Hypothalamus (tissue), 51 donors: ENCODE data around the gene OR8D2.
"Not testable (repeated sequence)": the region's sequence is repeated elsewhere in the genome, so short reads cannot be mapped to it uniquely, and the experiment has no call there.

Experiments
- DNase-seq, 51 donors: peaks; one replicate each; lab custom pipeline; 2025; lab: John Stamatoyannopoulos, UW

Gene OR8D2

GRCh38 chr11:124296016-124296415, 24.0 kb downstream of the OR8D2 start:
- DNase-seq: no peak

DNA sequence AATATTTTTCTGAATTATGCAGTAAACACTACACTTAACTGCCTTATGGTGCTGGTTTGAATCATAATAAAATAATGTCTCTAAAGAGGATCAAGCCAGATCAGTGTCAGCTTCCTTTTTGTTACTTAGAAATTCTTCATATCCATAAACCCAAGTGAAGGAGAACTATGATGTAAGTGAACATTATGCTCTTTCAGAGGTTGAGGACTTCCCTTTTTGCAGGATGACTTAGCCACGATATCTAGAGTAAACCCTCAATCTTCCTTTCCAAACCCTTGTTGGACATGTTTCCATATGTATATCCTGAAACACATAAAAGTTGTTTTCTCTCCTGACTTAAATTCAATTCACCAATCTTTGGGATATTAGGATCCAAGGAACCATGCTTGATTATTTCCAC, 25.3 kb downstream of the OR8D2 start:
- no peak for DNase-seq

- DNase-seq: no peak
Measured at GRCh38 chr11:124285610-124286344, 34.2 kb downstream of the OR8D2 start.

GRCh38 chr11:124278261-124278660, 41.7 kb downstream of the OR8D2 start:
- no peak for DNase-seq

GRCh38 chr11:124277804-124278203, 42.2 kb downstream of the OR8D2 start:
- no peak for DNase-seq

DNA sequence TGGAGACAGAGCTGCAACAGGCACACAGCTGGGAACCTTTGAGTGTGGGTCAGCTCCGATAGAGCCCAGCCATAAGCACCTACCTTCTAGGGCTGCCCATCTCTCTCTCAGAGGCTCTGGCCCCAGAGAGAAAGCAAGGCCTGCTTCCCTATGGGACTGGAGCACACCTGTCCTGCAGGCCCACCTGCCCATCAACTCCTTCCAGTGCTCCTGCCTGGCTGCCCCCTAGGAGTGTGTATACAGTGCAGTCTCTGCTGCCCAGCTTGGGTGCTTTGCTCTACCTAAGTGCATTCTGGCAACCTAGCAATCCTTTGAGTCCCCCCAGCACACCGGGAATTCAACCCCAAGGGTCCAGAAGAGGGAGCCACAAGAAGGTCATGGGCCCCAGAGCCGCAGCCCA, 42.8 kb downstream of the OR8D2 start:
- DNase-seq: no peak

GRCh38 chr11:124276081-124276480, 43.9 kb downstream of the OR8D2 start:
- DNase-seq: no peak

GRCh38 chr11:124274000-124274399, 46.0 kb downstream of the OR8D2 start:
- DNase-seq: no peak

GRCh38 chr11:124270886-124271285, 49.1 kb downstream of the OR8D2 start:
- DNase-seq: not testable (repeated sequence)
